Thyroid gland (tissue), 4 donors: ENCODE results near the gene PTCD2.
A peak's percentile ranks its signal among the peaks of the same experiment; 100 is the strongest.

Experiments used
- POLR2A ChIP-seq, 2 donors: fragments of 450-650 bp; IDR thresholded peaks; one replicate each; pipeline ENCODE4 v1.6.1; 2017; ENCODE audit warnings: antibody characterized with exemption in 2 of 2, mild to moderate bottlenecking in 2 of 2, moderate library complexity in 1 of 2
- TF ChIP-seq, protein P1 (sequence below), 6 experiments: fragments of 200-600 bp in 3 of 6; fragments of 450-650 bp in 3 of 6; sonication (generic) in 3 of 6; IDR thresholded peaks; one replicate each; pipeline ENCODE4 v1.5.1; 2016 to 2019; ENCODE audit warnings: antibody characterized with exemption in 6 of 6, mild to moderate bottlenecking in 2 of 6, inconsistent platforms in 1 of 6, moderate library complexity in 1 of 6

DNA sequence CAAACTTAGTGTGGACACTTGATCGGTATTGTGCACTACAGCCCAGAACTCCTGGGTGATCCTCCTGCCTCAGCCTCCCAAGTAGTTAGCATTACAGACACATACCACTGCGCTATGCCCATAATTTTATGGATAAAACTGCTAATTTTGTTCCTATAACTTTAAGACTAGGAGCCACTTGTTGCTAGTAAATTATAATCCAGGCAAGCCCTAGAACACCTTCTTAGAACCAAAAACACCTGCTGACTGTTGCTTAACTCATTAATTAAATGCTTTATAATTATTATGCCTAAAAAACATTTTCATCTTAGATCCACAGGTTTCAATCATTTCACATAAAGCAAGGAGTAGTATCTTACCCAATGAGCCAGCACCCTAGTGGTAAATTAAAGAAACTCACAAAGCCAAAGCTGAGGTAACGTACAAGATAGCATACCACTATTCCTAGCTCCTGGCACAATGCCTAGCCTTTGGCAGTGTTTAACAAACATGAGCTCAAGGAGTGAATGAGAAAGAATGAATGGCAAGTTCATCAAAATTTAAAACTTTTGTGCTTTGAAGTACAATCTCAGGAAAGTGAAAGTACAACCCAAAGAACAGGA, 5.5 kb upstream of the PTCD2 start:
- TF ChIP-seq, protein P1, sequence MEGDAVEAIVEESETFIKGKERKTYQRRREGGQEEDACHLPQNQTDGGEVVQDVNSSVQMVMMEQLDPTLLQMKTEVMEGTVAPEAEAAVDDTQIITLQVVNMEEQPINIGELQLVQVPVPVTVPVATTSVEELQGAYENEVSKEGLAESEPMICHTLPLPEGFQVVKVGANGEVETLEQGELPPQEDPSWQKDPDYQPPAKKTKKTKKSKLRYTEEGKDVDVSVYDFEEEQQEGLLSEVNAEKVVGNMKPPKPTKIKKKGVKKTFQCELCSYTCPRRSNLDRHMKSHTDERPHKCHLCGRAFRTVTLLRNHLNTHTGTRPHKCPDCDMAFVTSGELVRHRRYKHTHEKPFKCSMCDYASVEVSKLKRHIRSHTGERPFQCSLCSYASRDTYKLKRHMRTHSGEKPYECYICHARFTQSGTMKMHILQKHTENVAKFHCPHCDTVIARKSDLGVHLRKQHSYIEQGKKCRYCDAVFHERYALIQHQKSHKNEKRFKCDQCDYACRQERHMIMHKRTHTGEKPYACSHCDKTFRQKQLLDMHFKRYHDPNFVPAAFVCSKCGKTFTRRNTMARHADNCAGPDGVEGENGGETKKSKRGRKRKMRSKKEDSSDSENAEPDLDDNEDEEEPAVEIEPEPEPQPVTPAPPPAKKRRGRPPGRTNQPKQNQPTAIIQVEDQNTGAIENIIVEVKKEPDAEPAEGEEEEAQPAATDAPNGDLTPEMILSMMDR (IDR thresholded peaks at IDR 0.05) = peak in 2 of 6 experiments; percentile 8 to 37
- TF ChIP-seq POLR2A (IDR thresholded peaks at IDR 0.05) = no peak
